HL-60/S4 treated with phorbol 12-myristate 13-acetate at 8.2 ng/mL for 4 days and 3 days (cell line): ENCODE data around the gene NCBP3.

Experiments used
- in situ Hi-C: fragments of 300-500 bp; cut with MboI; formaldehyde crosslinking; loops from 2 replicates; pipeline ENCODE4 v1.15.0; 2022; ENCODE audit warnings: low sequenced_read_pairs

The NCBP3 gene

DNA sequence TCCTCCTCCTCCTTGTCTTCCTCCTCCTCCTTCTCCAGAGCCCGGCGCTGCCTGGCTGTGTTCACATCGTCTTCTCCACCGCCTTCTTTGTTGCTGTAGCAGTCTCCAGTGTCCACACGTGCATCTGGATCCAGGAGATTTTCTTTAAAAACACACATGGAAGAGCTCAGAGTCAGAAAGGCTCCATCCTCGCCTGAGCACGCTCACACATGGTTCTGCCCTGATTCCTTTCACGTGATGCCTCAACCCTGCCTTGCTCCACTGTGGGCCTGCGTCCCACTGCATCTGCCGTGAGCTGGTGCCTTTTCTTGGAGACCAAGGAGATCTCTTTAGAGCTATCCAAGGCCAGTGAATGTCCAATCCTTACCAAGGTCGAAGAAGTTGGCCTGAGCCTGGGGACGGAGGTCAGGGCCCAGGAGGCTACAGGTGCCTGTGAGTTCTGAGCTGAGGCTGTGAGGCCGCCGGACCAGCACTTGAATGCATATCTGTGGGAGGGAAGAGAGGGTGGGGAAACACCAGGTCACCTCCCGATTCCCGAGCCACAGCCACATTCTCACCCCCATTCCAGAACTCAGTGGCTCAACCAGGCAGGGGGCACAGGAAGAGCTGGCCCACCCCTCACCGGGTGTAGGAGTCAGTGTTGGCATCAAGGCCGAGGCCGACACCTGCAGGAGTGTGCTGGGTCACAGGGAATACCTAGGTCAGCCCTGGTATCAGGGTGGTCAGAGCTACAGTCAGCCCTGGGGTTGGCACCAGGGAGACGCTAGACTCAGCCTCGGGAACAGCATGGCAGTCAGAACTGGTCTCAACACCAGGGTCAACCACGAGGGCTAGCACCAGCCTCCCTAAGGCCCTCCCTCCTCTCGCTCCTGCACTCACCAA lies 84.8 kb downstream of the NCBP3 start:
- in situ Hi-C loops = no loop called here

GRCh38 chr17:3759597-3760216 lies 86.3 kb downstream of the NCBP3 start:
- in situ Hi-C loops = no loop called here

- in situ Hi-C loops = no loop called here
Measured at GRCh38 chr17:3755335-3756030, 90.6 kb downstream of the NCBP3 start.

DNA sequence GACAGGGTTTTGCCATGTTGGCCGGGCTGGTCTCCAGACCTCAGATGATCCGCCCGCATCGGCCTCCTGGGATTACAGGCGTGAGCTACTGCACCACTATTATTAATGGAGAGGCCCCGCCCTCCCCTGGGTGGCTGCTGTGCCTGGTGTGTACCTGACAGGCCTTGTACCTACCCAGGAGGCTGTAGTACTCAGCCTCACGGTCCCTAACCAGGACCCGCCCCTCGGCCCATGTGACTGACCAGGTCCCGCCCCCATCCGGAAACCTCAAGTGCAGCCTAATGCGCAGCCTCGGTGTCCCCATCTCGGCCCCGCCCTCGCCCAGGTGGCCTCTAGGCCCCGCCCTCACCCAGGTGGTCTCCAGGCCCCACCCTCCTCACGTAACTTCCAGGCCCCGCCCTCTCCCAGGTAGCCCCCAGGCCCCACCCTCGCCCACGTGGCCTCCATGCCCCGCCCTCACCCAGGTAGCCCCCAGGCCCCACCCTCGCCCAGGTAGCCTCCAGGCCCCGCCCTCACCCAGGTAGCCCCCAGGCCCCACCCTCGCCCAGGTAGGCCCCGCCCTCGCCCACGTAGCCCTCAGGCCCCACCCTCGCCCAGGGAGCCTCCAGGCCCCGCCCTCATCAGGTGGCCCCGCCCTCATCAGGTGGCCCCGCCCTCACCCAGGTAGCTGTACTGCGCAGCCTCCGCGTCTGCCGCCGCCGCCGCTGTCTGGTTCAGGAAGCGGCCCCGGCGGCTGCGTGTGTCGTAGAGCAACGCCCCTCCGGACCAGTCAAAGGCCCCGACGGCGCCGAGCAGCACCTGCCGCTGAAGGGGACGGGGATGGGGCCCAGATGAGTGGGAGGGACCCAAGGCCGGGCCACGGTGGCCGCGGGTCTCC lies 91.3 kb downstream of the NCBP3 start:
- in situ Hi-C loops = no loop called here

DNA sequence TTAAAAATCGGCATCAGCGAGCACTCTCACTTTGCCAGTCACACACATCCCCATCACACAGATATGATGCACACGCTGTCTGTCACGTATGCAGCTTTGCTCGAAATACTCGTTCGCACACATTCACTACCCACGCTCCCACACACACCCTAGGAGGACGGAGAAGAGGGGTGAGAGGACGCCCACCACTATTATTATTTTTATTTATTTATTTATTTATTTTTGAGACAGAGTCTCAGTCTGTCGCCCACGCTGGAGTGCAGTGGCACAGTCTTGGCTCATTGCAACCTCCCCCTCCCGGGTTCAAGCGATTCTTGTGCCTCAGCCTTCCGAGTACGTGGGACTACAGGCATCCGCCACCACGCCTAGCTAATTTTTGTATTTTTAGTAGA lies 92.0 kb downstream of the NCBP3 start:
- in situ Hi-C loops = no loop called here

DNA sequence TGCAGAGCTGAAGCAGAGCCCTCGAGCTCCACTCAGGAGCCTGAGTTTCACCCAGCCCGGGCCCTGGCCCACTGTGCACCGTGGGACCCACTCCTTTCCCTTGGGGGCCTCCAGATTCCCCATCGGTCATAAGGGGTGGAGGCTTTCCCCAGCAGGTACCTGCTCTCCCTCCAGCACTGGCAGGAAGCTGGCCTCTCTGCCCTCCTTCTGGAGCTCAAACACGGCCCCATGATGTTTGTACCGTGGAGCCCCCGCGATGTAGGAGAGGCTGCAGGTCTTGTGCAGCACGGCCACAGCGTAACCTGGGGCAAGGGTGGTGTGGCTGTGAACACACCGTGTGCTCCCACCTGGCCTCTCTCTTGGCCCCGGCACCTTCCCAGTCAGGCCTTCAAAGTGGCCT lies 92.4 kb downstream of the NCBP3 start:
- in situ Hi-C loops = no loop called here
